DND-41 (cell line): ENCODE results near the gene ARMC7.

Source experiments
- EZH2 ChIP-seq: IDR thresholded peaks from 3 replicates; pipeline ENCODE4 v1.6.1; 2012; ENCODE audit warnings: borderline replicate concordance, low read depth, mild to moderate bottlenecking, moderate library complexity, low read length, inconsistent platforms; ENCODE audit not compliant: severe bottlenecking
- TF ChIP-seq, protein P1 (sequence below): IDR thresholded peaks from 2 replicates; pipeline ENCODE4 v1.5.1; 2012; ENCODE audit warnings: borderline replicate concordance, low read length, moderate library complexity, mild to moderate bottlenecking; ENCODE audit not compliant: poor library complexity, severe bottlenecking; ENCODE audit errors: extremely low read depth

DNA sequence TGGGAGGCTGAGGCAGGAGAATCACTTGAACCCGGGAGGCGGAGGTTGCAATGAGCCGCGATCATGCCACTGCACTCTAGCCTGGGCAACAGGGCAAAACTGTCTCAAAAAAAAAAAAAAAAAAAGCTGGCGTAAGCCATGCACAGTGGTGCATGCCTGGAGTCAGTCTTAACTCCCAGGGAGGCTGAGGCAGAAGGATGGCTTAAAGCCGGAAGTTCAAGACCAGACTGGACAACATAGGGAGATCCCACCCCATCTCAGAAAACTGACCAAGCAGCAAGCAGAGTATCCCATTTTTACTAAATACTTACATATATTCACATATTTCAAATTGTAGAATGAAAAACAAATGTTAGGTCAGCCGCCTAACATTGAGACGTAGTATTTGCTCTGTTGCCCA lies 17.2 kb downstream of the ARMC7 start:
- TF ChIP-seq EZH2: no peak
- TF ChIP-seq, protein P1, sequence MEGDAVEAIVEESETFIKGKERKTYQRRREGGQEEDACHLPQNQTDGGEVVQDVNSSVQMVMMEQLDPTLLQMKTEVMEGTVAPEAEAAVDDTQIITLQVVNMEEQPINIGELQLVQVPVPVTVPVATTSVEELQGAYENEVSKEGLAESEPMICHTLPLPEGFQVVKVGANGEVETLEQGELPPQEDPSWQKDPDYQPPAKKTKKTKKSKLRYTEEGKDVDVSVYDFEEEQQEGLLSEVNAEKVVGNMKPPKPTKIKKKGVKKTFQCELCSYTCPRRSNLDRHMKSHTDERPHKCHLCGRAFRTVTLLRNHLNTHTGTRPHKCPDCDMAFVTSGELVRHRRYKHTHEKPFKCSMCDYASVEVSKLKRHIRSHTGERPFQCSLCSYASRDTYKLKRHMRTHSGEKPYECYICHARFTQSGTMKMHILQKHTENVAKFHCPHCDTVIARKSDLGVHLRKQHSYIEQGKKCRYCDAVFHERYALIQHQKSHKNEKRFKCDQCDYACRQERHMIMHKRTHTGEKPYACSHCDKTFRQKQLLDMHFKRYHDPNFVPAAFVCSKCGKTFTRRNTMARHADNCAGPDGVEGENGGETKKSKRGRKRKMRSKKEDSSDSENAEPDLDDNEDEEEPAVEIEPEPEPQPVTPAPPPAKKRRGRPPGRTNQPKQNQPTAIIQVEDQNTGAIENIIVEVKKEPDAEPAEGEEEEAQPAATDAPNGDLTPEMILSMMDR: no peak
